A673 (cell line): ENCODE data around the gene COL1A1. TPM values are rescaled to one million over a fixed set of nuclear protein-coding genes. Genes with fewer than 3 reads are reported as not detected.

Experiments
- BruUV-seq: library from RNA; stranded (reverse); fragments of 400-500 nt; replicated peaks from 2 replicates; lab custom pipeline; 2021; lab: Mats Ljungman, UMichigan
- CTCF ChIA-PET: fragments of 300-600 bp; sonication (Branson Sonifier 250); formaldehyde crosslinking; loops from one replicate; lab custom pipeline; 2022; ENCODE audit warnings: antibody characterized with exemption; lab: Charles Lee
- POLR2A ChIA-PET: fragments of 300-600 bp; sonication (Branson Sonifier 250); formaldehyde crosslinking; loops from one replicate; lab custom pipeline; 2022; ENCODE audit warnings: antibody characterized with exemption; ENCODE audit not compliant: low non-redundant PET; lab: Charles Lee
- DNase-seq: peaks from one replicate; pipeline ENCODE4 v3.0.0-alpha.2; 2015; ENCODE audit warnings: low spot score
- H3K27ac ChIP-seq: fragments of 200-600 bp; sonication (generic); 2 replicates; pipeline ENCODE4 v1.5.1; 2016; ENCODE audit warnings: mixed run types, low read depth, mild to moderate bottlenecking, mixed read lengths, antibody characterized with exemption, low read length; ENCODE audit not compliant: poor library complexity, severe bottlenecking
- H3K27me3 ChIP-seq: fragments of 200-600 bp; sonication (generic); replicated peaks from 2 replicates; pipeline ENCODE4 v1.6.1; 2017; ENCODE audit warnings: mixed run types, low read depth, mild to moderate bottlenecking, mixed read lengths, antibody characterized with exemption, low read length; ENCODE audit not compliant: insufficient read depth, poor library complexity
- H3K36me3 ChIP-seq: fragments of 200-600 bp; sonication (generic); 2 replicates; pipeline ENCODE4 v1.6.1; 2016; ENCODE audit warnings: mixed run types, mild to moderate bottlenecking, mixed read lengths, antibody characterized with exemption, low read length; ENCODE audit not compliant: insufficient read depth, poor library complexity, severe bottlenecking
- H3K4me1 ChIP-seq: fragments of 200-600 bp; sonication (generic); 2 replicates; pipeline ENCODE4 v1.6.1; 2017; ENCODE audit warnings: mixed run types, mild to moderate bottlenecking, mixed read lengths, antibody characterized with exemption, low read length; ENCODE audit not compliant: insufficient read depth, poor library complexity, severe bottlenecking
- H3K4me3 ChIP-seq: fragments of 200-600 bp; sonication (generic); 2 replicates; pipeline ENCODE4 v1.5.1; 2016; ENCODE audit warnings: low read depth, mixed run types, mild to moderate bottlenecking, mixed read lengths, low read length; ENCODE audit not compliant: poor library complexity, severe bottlenecking
- H3K9me3 ChIP-seq: fragments of 200-600 bp; sonication (generic); 2 replicates; pipeline ENCODE4 v1.6.1; 2016; ENCODE audit warnings: mixed run types, low read depth, mild to moderate bottlenecking, mixed read lengths, antibody characterized with exemption, low read length; ENCODE audit not compliant: poor library complexity, severe bottlenecking
- EZH2 ChIP-seq: fragments of 200-600 bp; sonication (generic); IDR thresholded peaks from 2 replicates; pipeline ENCODE4 v1.6.1; 2017; ENCODE audit warnings: borderline replicate concordance, low read depth, mild to moderate bottlenecking, mixed read lengths, antibody characterized with exemption, low read length; ENCODE audit not compliant: poor library complexity, severe bottlenecking
- intact Hi-C: fragments of 100-400 bp; cut with micrococcal nuclease; formaldehyde crosslinking; loops from one replicate; pipeline ENCODE4 v1.10.0; 2022; ENCODE audit not compliant: unreplicated experiment
- total RNA-seq: library from RNA; stranded (reverse); gene quantifications from 2 replicates; pipeline ENCODE4 v1.2.3, GENCODE V29; 2021
- TF ChIP-seq, protein P1 (sequence below): fragments of 300-800, 200-600 bp; sonication (generic); conservative IDR thresholded peaks from 2 replicates; pipeline ENCODE4 v1.5.1; 2017; ENCODE audit warnings: low read depth, mild to moderate bottlenecking, antibody characterized with exemption, low read length, moderate library complexity, mixed read lengths

The COL1A1 gene
- total RNA-seq, 1 experiment from 2014 or later: 24.6 TPM

DNA sequence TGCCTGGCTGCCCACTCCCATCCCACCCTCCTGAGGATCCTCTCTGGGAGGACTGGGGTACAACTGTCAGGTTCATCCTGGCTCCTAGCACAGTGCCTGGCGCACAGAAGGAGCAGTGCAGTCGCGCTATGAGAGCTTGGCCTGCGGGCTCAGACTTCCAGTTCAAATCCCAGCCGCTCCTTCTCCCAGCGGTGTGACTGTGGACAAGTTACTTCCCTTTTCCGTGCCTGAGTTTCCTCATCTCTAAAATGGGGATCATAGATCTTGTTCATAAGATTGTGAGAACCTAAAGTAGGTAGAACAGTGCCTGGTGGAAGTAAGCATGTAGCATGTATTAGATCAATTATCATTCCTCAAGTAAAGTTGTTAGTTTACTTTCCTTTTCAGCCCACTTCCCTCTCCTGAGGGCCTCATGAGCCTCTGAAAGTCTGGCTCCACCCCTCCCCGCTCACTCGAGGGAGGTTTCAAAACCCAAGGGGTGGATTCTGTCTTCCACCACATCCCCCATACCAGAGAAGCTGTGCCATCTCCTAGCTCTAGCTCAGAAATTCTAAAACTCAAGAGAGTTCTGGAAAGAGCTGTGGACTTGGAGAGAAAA lies 19.9 kb upstream of the COL1A1 start:
- no TSS peak for BruUV-seq
- Histone ChIP-seq H3K27ac (no peak overlapping the region), H3K27me3 (no peaks in the 10 kb centered on the region), H3K36me3 (no peaks in the 10 kb centered on the region), H3K9me3 (no peaks in the 10 kb centered on the region), H3K4me1 (peaks cover 26% of the 10 kb centered on the region), H3K4me3 (no peak overlapping the region)
- POLR2A ChIA-PET: no interaction called here
- no peak for TF ChIP-seq EZH2
- CTCF ChIA-PET: no interaction called here
- intact Hi-C loops: loop anchor here (5.0 kb wide), 1 partner anchor 41 kb away; no protein-coding TSS in a partner anchor
- DNase-seq: no peak

- no TSS peak for BruUV-seq
- DNase-seq: no peak
- no peaks in the 10 kb centered on the region for H3K27me3 ChIP-seq
- CTCF ChIA-PET: no interaction called here
- H3K4me1 ChIP-seq: peaks cover 26% of the 10 kb centered on the region
- H3K9me3 ChIP-seq: no peaks in the 10 kb centered on the region
- POLR2A ChIA-PET: no interaction called here
- no peaks in the 10 kb centered on the region for H3K36me3 ChIP-seq
- H3K27ac ChIP-seq: no peak overlapping the region
- TF ChIP-seq EZH2: no peak
- TF ChIP-seq, protein P1, sequence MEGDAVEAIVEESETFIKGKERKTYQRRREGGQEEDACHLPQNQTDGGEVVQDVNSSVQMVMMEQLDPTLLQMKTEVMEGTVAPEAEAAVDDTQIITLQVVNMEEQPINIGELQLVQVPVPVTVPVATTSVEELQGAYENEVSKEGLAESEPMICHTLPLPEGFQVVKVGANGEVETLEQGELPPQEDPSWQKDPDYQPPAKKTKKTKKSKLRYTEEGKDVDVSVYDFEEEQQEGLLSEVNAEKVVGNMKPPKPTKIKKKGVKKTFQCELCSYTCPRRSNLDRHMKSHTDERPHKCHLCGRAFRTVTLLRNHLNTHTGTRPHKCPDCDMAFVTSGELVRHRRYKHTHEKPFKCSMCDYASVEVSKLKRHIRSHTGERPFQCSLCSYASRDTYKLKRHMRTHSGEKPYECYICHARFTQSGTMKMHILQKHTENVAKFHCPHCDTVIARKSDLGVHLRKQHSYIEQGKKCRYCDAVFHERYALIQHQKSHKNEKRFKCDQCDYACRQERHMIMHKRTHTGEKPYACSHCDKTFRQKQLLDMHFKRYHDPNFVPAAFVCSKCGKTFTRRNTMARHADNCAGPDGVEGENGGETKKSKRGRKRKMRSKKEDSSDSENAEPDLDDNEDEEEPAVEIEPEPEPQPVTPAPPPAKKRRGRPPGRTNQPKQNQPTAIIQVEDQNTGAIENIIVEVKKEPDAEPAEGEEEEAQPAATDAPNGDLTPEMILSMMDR: no peak
- intact Hi-C loops: loop anchor here (5.0 kb wide), 1 partner anchor 41 kb away; no protein-coding TSS in a partner anchor
- no peak overlapping the region for H3K4me3 ChIP-seq
These were observed 19.4 kb upstream of the COL1A1 start for GRCh38 chr17:50220811-50221210.

DNA sequence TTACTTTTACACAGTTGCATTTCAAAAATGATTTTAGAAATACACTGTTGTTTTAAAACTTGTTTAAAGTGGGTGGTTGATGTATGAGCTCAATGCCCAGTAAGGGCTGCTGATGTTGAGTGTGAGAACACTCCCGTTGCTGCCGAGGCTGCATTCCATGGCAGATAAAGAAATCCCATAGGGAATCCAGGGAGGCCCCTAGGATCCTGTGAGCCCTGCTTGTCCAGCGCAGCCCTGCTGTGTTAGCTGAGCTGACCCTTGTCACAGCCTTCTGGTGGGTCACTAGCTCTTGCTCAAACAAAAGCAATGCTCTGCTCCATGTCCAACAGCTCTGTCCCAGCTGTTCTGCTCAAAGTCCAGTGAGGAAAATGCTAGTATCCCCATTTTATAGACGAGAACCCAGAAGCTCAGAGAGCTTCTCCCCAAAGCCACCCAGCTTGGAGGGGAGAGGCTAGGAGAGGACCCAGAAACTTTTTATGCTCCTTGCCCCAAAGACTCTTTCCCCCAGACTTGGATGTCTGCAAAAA lies 18.6 kb upstream of the COL1A1 start:
- Histone ChIP-seq H3K4me1 (peaks cover 26% of the 10 kb centered on the region), H3K4me3 (no peak overlapping the region), H3K27me3 (no peaks in the 10 kb centered on the region), H3K9me3 (no peaks in the 10 kb centered on the region), H3K36me3 (no peaks in the 10 kb centered on the region), H3K27ac (no peak overlapping the region)
- TF ChIP-seq EZH2: no peak
- POLR2A ChIA-PET: no interaction called here
- CTCF ChIA-PET: interaction anchor here (0.6 kb wide), 1 partner anchor 78 kb away, joined by 3 read pairs; no protein-coding TSS in a partner anchor
- DNase-seq: no peak
- intact Hi-C loops: loop anchor here (5.0 kb wide), 1 partner anchor 42 kb away; no protein-coding TSS in a partner anchor
- BruUV-seq: no TSS peak

- POLR2A ChIA-PET: no interaction called here
- CTCF ChIA-PET: no interaction called here
- H3K4me3 ChIP-seq: no peak overlapping the region
- H3K36me3 ChIP-seq: no peaks in the 10 kb centered on the region
- no TSS peak for BruUV-seq
- no peak for TF ChIP-seq EZH2
- TF ChIP-seq, protein P1: no peak
- H3K9me3 ChIP-seq: no peaks in the 10 kb centered on the region
- no peak for DNase-seq
- no peaks in the 10 kb centered on the region for H3K27me3 ChIP-seq
- no peak overlapping the region for H3K27ac ChIP-seq
- peaks cover 26% of the 10 kb centered on the region for H3K4me1 ChIP-seq
- intact Hi-C loops: no loop called here
These were observed 17.9 kb upstream of the COL1A1 start for GRCh38 chr17:50219342-50219741.
